ENCODE data around the gene CYP2U1.
A peak's percentile ranks its signal among the peaks of the same experiment; 100 is the strongest.
"Not testable (repeated sequence)": the region's sequence is repeated elsewhere in the genome, so short reads cannot be mapped to it uniquely, and the experiment has no call there.

Gene CYP2U1

DNA sequence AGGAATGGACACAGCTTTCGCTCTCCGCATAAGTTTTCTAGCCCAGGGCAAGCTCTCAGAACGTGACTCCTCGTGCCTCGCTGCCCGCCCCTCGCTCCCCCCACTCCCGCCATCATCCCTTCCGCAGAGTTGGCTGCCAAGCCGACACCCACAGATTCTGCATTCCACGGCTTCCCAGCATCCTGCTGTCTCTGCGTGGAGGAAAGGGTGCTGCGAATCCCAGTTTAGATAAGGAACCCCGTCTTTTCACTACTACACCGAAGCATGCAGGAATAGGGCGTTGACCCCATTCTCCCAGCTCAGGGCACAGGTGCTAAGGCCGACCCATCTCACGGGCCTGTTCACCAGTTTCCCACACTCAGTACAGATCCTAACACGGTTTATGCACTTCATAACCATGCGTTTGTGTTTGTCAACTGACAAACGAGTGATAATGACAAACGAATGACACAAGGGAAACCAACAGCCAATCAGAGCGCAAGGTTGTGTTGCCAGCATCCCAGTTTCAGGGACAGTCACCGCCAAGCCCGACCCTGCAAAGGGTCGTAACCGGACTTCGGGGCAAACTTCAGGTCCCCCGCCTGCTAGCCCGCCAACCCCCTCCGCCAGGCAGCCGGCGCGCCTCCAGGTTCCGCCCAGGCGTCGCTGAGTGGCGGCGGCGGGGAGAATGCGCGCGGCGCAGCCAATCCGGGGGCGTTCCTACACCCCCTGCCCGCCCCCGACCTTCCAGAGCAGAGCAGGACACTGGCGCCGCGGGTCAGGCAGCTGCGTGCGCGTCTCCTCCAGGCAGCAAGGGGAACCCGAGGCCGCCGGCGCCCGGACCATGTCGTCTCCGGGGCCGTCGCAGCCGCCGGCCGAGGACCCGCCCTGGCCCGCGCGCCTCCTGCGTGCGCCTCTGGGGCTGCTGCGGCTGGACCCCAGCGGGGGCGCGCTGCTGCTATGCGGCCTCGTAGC, at the start of gene CYP2U1:
TSS of gene CYP2U1 (plus strand) at position 729 of the 954 bp plus-strand sequence. CDS start at position 824, 95 bp downstream.
- DNase-seq, result peak; percentile 81

DNA sequence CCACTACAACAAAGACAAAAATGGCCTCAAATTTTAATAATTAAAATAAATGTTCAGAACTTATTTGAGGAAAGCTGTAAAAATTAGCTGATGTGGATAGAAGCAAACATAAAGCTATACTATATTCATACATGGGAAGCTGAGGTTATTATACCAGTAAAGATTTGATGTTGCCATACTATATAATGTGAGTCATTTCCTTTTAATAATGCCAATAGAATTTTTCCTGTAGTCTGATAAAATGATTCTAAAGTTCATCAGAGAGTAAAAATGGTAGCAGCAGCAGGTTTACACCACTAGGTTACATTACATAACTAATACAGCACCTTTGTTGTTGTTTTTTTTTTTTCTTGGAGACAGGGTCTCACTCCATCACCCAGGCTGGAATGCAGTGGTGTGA, 45.5 kb upstream of the CYP2U1 start:
- DNase-seq, result no peak

- no peak for DNase-seq
Observed at GRCh38 chr4:107888237-107888636, 43.1 kb upstream of the CYP2U1 start.

DNA sequence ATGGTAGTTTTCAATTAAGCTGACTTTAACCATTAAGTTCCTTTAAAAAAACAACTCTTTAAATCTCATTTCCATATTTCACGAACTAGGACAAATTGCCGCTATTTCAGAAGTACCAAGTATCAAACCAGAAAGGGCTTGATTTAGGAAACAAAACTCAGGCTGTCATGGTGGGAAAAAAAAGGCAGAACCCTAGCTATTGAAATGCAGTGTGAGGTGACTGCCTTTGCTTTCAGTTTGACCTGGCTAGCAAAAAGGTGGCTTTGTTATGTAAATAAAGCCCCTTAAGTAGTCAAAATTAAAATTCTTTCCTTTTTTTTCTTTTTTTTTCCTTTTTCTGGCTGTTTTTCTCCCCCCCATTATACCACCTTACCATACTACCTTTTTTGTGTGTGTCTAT, 40.6 kb upstream of the CYP2U1 start:
- DNase-seq, result no peak

- no peak for DNase-seq
Observed at GRCh38 chr4:107891299-107891698, 40.0 kb upstream of the CYP2U1 start.

- DNase-seq, result no peak
Observed at GRCh38 chr4:107893171-107894137, 37.9 kb upstream of the CYP2U1 start.

DNA sequence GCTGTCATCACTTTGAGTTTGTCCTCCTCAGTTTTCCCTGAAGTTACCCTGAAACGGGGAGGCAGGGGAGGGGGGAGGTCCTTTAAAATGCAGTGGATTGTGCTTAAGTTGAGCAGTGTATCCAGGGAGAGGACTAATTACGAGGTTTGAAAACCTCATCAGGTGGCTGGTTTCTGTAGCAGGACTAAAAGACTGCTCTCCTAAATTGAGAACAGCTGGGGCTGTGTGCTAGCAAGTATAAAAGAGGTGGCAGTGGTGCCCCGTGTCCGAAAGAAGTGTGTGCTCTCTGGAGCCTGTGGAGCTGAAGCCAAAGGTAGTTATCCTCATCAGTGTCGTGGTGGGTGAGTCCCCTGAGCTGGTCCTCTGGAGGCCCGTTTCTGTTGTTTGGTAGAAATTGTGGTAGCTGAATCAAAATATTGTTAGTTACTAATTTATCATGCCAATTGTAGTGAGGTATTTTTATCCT, 37.2 kb upstream of the CYP2U1 start:
- no peak for DNase-seq

- DNase-seq, result no peak
Observed at GRCh38 chr4:107896158-107896645, 35.1 kb upstream of the CYP2U1 start.

- DNase-seq, result no peak
Observed at GRCh38 chr4:107896646-107897045, 34.7 kb upstream of the CYP2U1 start.

DNA sequence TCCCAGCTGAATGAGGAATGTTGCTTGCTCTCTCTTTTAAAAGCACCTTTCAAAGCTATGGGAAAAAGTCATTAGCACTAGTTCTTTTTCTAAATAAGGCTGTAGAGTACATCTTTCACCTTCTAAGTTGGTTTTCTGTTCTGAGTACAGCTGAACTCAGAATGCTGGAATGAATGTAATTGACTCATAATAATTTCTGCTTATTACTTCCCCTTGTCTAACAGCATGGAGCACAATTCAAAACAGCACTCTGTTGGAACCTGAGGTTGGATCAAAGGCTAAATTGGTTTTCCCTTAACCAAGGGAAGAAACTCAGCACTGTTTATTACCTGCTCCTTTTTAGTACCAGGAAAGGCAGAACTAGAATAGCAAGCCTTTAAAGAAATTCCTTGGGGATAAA, 33.5 kb upstream of the CYP2U1 start:
- DNase-seq, result no peak

DNA sequence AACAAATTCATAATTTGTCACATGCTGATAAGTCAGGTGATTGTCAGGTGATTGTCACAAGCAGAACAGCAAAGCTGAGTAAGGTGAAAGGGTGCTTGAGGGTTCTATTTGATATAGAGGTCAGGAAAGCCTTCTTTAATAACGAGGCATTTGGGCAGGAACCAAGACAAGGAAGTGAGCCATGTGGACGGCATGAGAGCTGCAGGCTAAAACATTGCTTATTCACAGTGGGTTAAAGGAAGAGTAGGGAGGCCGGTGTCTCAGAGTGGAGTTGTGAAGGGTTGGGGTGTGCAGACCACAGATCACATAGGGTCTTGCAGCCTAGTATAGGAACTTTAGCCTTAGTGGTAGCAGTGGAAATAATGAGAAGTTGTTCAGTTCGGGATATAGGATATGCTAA, 31.3 kb upstream of the CYP2U1 start:
- no peak for DNase-seq

GRCh38 chr4:107900508-107900907, 30.8 kb upstream of the CYP2U1 start:
- DNase-seq, result no peak

GRCh38 chr4:107901213-107901934, 30.0 kb upstream of the CYP2U1 start:
- DNase-seq, result no peak

GRCh38 chr4:107902715-107903114, 28.6 kb upstream of the CYP2U1 start:
- no peak for DNase-seq

GRCh38 chr4:107905082-107905481, 26.3 kb upstream of the CYP2U1 start:
- DNase-seq, result not testable (repeated sequence)

- DNase-seq, result no peak
Observed at GRCh38 chr4:107906458-107907100, 24.8 kb upstream of the CYP2U1 start.

GRCh38 chr4:107908377-107908776, 23.0 kb upstream of the CYP2U1 start:
- no peak for DNase-seq

- no peak for DNase-seq
Observed at GRCh38 chr4:107913283-107913899, 18.0 kb upstream of the CYP2U1 start.

DNA sequence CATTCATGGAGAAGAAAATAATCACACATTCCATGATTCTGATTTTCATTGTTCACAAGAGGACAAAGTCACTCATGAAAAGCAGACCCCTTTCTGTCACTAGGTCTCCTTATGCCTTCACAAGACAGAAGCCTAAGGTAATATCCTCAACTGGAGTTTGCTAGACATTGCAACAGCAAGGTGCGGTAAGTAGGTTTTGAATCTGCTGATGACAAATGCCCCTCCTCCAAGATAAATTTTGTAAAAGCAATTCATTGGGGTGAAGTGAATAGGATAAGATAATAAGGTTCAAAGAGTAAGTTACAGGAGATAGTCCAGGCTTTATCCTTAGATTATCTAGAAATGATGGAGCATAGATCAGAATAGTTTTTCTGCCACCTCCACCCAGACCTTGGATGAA, 16.1 kb upstream of the CYP2U1 start:
- DNase-seq, result no peak

DNA sequence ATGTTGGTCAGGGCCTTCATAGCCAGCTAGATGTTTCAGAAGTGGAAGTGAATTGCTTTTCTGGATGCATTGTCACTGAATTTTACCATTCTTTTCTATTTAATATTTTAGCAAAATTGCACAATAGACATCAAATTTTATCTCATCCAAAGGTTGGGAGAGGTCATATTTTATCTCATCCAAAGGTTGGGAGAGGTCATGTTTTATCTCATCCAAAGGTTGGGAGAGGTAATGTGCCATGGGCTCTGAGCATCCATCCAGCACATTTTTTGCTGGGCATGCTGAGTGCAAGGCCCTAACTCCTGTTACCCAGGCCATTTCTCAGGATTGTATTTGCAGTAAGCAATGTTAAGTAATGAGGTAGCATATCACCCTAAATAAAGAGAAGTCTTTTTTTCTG, 14.7 kb upstream of the CYP2U1 start:
- no peak for DNase-seq

- DNase-seq, result no peak
Observed at GRCh38 chr4:107917500-107917899, 13.8 kb upstream of the CYP2U1 start.

Measured in CD4-positive, alpha-beta T cell treated with Interferon gamma for 1 hour (primary cell).